ENCODE results near the gene MVB12A. TPM values are rescaled to one million over a fixed set of nuclear protein-coding genes. Genes with fewer than 3 reads are reported as not detected.
A peak's percentile ranks its signal among the peaks of the same experiment; 100 is the strongest.

Gene MVB12A
- total RNA-seq, 1 donor from 2014 or later: 56.6 TPM

GRCh38 chr19:17423429-17424208 is 3.8 kb downstream of the MVB12A start:
- Mint-ChIP-seq H3K4me1 (ENCODE audit: low read depth) (peaks cover 3% of the 10 kb centered on the region), H3K36me3 (ENCODE audit: insufficient read depth) (peaks cover 2% of the 10 kb centered on the region), H3K27me3 (no peaks in the 10 kb centered on the region), H3K4me3 (ENCODE audit: low read depth) (no peak overlapping the region), H3K9me3 (ENCODE audit: low read depth) (no peaks in the 10 kb centered on the region), H3K27ac (no peak overlapping the region)
- no peak for TF ChIP-seq CTCF (IDR thresholded peaks at IDR 0.05; ENCODE audit: unreplicated experiment)
- DNase-seq (ENCODE audit: low spot score, unreplicated experiment): no peak

- peak; percentile 69 for DNase-seq (ENCODE audit: low spot score, unreplicated experiment)
- peaks cover 2% of the 10 kb centered on the region for H3K36me3 Mint-ChIP-seq (ENCODE audit: insufficient read depth)
- H3K27me3 Mint-ChIP-seq: no peaks in the 10 kb centered on the region
- peak overlapping the region; percentile 56 for H3K27ac Mint-ChIP-seq
- H3K4me3 Mint-ChIP-seq (ENCODE audit: low read depth): peak overlapping the region; percentile 31
- no peaks in the 10 kb centered on the region for H3K4me1 Mint-ChIP-seq (ENCODE audit: low read depth)
- TF ChIP-seq CTCF (IDR thresholded peaks at IDR 0.05; ENCODE audit: unreplicated experiment): peak; percentile 57
- H3K9me3 Mint-ChIP-seq (ENCODE audit: low read depth): no peaks in the 10 kb centered on the region
These were observed 5.0 kb downstream of the MVB12A start for GRCh38 chr19:17424743-17425365.

- no peak for TF ChIP-seq CTCF (IDR thresholded peaks at IDR 0.05; ENCODE audit: unreplicated experiment)
- H3K27ac Mint-ChIP-seq: no peak overlapping the region
- H3K4me1 Mint-ChIP-seq (ENCODE audit: low read depth): no peaks in the 10 kb centered on the region
- H3K9me3 Mint-ChIP-seq (ENCODE audit: low read depth): no peaks in the 10 kb centered on the region
- H3K27me3 Mint-ChIP-seq: no peaks in the 10 kb centered on the region
- H3K4me3 Mint-ChIP-seq (ENCODE audit: low read depth): no peak overlapping the region
- DNase-seq (ENCODE audit: low spot score, unreplicated experiment): no peak
- H3K36me3 Mint-ChIP-seq (ENCODE audit: insufficient read depth): no peaks in the 10 kb centered on the region
These were observed 9.8 kb downstream of the MVB12A start for GRCh38 chr19:17429641-17430113.

GRCh38 chr19:17431417-17431816 is 11.6 kb downstream of the MVB12A start:
- Mint-ChIP-seq H3K27ac (no peak overlapping the region), H3K4me3 (ENCODE audit: low read depth) (no peak overlapping the region), H3K4me1 (ENCODE audit: low read depth) (no peaks in the 10 kb centered on the region), H3K9me3 (ENCODE audit: low read depth) (no peaks in the 10 kb centered on the region), H3K27me3 (no peaks in the 10 kb centered on the region), H3K36me3 (ENCODE audit: insufficient read depth) (no peaks in the 10 kb centered on the region)
- DNase-seq (ENCODE audit: low spot score, unreplicated experiment): no peak
- no peak for TF ChIP-seq CTCF (IDR thresholded peaks at IDR 0.05; ENCODE audit: unreplicated experiment)

GRCh38 chr19:17435218-17435617 is 15.4 kb downstream of the MVB12A start:
- Mint-ChIP-seq H3K36me3 (ENCODE audit: insufficient read depth) (no peaks in the 10 kb centered on the region), H3K4me3 (ENCODE audit: low read depth) (no peak overlapping the region), H3K9me3 (ENCODE audit: low read depth) (no peaks in the 10 kb centered on the region), H3K27ac (no peak overlapping the region), H3K4me1 (ENCODE audit: low read depth) (no peaks in the 10 kb centered on the region), H3K27me3 (no peaks in the 10 kb centered on the region)
- TF ChIP-seq CTCF (IDR thresholded peaks at IDR 0.05; ENCODE audit: unreplicated experiment): no peak
- no peak for DNase-seq (ENCODE audit: low spot score, unreplicated experiment)
